RPMI8226 (cell line): ENCODE results near the gene KLHL18.
"Not testable (repeated sequence)": the region's sequence is repeated elsewhere in the genome, so short reads cannot be mapped to it uniquely, and the experiment has no call there.

Experiments
- DNase-seq: peaks from one replicate; pipeline ENCODE4 v3.0.0-alpha.2; 2015

KLHL18 gene

DNA sequence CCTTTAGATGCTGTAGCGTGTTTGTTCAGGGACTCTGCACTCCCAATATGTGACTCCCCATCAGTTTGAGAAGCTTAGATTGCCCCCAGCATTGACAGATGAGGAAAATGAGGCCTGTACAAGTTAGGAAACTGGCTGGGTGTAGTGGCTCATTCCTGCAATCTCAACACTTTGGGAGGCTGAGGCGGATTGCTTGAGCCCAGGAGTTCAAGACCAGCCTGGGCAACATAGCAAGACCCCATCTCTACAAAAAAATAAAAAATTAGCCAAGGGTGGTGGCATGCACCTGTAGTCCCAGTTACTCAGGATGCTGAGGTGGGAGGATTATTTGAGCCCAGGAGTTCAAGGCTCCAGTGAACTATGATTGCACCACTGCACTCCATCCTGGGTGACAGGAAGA, 84.1 kb downstream of the KLHL18 start:
- no peak for DNase-seq

DNA sequence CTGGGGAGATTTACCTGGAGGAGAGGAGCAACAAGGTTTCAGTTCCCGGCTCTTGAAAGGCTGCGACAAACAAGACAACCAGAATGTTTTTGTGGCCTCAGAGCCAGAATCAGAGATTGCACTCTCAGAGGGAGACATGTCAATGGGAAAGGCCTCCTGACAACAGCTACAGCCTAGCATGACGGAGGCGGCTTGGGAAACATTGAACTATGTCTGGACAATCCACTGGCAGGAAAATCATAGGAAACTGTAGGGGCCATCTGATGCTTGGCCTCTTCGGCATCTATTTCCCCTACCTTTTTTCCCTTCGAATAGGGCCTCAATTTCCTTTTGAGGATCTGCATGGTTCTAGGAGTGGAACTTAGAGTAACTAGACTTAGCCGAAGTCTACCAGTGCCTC, 84.9 kb downstream of the KLHL18 start:
- no peak for DNase-seq

DNA sequence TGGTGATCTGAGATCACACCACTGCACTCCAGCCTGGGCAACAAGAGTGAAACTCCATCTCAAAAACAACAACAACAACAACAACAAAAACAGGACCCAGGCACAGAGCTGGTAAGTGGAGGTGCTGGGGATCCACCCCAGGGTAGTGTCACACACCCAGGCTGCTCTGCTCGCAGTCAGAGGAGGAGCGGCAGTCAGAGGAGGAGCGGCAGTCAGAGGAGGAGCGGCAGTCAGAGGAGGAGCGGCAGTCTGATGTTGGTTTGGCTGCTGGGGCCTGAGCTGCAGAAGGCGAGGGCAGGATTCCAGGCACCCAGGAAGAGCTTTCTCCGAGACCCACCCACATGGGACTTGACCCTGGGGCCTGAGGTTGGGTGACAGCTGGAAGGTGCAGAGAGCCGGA, 87.3 kb downstream of the KLHL18 start:
- not testable (repeated sequence) for DNase-seq

DNA sequence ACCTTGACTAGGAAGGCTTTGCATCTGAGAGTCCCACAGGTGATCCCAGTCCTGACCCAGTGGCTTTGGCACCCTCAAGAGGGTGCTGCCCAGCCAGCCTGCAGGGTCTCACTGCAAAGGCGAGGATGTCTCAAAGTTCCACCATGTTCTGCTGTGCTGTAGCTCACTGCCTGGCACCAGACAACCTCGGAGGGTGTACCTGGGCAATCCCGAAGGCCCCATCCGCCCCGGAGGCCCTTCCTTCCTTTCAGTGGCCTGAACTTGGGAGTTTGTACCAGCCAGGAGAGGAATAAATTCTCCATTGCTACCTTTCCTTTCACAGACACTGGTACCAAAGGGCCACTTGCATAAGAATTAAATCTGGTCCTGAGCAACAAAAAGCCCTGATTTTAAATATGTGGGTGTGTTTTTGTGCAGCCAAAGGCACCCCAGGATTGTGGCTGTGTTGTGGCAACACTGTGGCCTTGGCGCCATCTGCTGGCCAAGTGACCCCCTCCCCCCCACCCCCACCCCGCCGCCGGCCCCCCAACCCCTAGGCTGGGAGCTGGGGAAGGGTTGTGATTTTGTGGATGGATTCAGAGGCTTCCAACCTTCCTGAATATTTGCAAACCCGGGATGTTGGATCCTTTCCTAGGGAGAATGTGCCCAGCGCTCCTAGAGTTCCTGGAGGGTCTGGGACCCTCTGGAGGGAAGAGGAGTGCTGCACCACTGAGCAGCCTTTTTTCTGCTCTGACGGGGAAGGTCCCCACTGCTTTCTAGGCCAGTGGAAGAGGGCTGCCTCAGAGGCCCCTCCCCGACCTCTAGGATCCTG, 88.3 kb downstream of the KLHL18 start:
- DNase-seq: peak; percentile 24

DNA sequence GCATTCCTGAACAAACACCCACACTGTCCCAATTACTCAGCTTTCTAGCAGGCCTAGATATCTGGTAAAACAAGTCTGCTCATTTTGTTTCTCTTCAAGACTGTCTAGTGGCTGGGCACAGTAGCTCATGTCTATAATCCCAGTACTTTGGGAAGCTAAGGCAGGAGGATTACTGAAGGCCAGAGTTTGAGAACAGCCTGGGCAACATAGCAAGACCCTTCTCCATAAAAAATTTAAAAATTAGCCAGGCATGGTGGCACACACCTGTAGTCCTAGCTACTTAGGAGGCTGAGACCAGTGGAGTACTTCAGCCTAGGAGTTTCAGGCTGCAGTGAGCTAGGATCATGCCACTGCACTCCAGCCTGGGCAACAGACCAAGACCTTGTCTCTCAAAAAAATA, 91.8 kb downstream of the KLHL18 start:
- no peak for DNase-seq

DNA sequence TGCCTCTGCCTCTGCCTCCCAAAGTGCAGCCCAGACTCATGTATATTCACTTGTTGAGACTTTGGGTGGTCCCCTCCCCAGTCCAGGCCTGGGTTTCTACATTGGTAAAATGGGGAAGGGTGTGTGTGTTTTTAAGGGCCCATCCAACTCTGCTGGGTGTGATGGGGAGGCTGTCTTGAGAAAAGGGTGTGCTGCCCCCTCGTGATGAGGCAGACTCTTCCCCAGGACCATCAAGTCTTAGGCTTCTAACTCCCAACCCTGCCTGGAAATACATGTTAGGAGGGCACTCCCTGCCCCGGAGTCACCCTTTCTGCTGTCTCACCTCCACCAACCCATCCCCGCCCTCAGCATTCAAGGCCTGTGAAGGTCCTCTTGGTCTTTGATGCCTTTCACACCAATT, 93.6 kb downstream of the KLHL18 start:
- DNase-seq: no peak

DNA sequence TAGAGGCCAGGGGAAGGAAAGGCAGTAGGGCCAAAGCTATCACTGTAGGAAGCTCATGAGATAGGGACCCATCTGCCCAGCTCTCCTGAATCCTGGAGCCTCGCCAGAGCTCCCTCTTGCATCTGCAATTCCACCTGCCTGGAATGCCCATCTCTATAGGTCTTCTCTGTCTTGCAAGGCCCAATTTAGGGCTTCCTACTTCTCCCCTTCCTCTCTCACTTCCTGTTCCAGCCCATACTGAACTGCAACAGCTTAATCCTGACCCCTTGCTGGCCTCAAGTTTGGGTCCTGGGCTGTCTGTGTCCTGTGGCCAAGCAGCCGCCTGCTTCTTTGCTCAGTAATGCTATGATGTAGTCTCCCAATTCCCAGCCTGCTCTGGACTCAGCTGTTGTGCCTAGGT, 94.4 kb downstream of the KLHL18 start:
- DNase-seq: peak; percentile 17

DNA sequence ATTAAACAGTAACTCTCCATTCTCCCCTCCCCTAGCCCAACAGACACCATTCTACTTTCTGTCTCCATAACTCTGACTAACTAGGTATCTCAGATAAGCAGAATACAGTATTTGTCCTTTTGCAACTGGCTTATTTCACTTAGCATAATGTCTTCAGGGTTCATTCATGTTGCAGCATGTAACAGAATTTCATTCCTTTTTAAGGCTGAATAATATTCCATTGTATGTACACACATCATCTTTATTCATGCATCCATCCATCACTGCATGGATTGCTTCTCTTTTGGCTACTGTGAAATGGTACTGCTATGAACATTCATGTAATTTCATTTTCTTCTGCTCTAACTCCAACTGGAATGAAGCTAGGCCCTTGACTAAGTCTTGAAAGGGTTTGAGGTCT, 96.1 kb downstream of the KLHL18 start:
- DNase-seq: no peak

DNA sequence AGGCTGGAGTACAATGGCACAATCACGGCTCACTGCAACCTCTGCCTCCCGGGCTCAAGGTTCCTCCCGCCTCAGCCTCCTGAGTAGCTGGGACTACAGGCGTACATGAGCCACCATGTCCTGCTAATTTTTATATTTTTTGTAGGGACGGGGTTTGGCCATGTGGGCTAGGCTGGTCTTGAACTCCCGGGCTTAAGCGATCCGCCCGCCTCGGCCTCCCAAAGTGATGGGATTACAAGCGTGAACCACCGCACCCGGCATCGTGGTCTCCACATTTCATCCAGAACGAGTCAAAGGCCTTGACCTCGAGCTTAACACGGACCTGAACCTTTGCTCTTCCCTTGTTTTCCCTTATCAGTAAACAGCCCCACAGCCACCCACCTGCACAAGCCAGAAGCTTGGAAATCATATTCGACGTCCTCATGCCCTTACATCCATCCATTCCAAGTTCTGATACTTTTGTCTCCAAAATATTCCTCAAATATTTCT, 96.7 kb downstream of the KLHL18 start:
- no peak for DNase-seq

DNA sequence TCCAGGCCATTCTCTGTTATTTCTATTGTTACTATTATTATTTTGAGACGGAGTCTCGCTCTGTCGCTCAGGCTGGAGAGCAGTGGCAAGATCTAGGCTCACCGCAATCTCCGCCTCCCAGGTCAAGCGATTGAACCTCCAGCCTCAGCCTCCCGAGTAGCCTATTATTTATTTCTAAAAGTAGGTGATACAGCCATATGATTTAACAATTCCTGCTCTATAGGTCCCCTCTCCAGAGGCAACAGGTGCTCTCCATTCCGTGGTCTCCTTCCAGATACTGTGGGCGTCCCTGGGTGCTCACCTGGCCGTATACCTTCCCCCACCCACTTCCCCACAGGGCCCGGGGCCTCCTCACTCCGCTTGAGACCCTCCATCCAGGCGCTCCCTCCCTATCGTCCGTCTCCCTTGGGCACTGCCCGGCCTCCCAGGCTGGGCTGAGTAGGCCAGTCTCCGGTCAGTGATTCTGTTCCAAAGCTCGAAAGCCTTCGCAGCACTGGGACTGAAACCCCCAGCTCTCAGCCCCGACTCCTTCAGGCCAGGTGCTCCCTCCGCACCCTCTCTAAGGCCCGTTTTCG, 97.4 kb downstream of the KLHL18 start:
- DNase-seq: peak; percentile 30

DNA sequence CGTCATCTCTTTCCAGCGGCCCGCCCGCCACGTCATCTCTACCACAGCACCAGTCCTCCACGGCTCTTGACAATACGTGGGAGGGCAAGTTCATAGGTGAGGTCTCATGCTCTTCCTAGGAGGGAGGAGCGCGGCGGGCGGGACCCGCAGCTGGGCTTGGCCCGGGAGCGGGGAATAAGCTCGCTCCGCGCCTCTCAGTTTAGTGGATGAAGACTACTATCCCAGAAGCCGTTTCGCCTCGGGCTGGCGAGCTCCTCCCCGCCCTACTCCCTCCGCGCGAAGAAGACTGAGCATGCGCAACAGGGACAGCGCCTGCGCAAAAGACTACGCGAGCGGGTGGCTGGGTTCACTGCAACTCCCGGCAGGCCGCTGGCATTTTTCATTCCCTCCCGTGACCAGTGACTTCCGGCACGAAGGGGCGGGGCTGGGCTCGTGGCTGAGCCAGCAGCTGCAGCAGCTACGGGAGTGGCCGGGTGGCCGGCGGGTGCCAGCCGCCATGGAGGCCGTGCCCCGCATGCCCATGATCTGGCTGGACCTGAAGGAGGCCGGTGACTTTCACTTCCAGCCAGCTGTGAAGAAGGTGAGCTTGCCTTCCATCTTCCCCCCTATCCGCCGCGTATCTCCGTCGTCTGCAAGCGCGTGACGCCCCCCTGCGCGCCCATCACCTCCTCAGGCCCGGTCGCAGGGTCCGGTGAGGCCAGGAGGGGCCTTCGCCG, 98.0 kb downstream of the KLHL18 start, which contains the start of gene PTPN23:
PTPN23 (plus strand) TSS at position 421 of the 716 bp plus-strand sequence; CDS start at position 497, 76 bp downstream.
- peak; percentile 99 for DNase-seq

DNA sequence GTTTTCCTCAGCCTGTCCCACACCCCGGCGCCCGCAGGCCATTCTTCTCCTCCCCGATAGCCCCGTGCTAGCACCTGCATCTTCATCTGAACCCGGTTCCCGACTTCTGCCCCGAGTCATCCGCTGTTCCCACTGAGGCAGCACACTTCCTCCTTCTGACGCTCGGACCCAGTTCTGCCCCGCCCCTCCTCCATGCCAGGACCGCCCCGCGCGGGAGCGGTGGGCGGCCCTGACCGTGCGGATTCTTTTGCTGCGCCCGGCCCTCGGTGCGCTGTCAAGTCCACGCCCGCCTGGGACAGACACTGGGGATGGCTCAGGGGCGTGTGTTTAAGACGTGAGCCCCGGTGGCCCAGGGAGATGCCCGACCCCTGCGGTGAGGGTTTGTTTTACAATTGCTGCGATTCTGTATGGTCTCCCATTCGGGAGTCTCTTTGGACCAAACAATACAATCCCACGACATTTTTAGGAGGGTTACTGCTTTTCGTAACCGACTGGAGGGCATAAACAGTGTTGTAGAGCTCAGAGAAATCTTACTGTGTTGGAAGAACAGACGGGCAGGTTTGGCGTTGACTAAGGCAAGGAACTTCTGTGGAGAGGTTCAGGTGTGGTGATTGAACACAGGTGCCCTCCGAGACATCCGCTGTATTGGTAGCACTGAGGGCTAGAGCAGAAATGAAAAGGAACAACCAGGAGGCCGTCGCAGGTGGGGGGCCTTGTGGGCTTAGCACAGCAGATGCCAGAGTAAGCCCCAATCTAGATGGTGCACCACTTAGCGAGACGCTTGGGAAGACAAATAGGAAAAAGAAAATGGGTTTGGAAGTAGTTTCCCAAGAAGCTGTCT, 98.8 kb downstream of the KLHL18 start:
- peak; percentile 89 for DNase-seq

DNA sequence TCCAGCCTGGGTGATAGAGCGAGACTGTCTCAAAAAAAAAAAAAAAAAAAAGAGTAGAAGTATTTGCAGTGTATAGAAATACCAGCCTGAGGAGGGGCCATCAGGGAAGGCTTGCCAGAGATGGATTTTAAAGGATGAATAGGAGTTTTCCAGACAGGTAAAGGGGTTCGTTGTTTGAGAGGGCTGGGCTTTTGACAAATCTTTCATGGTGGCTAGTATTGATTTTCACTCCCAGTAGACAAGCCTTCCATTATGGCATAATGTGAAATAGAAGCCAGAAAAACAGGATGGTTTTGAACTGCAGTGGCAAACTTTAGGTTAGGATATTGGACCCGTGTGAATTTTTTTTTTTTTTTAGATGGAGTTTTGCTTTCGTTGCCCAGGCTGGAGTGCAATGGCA, 101.7 kb downstream of the KLHL18 start:
- no peak for DNase-seq

DNA sequence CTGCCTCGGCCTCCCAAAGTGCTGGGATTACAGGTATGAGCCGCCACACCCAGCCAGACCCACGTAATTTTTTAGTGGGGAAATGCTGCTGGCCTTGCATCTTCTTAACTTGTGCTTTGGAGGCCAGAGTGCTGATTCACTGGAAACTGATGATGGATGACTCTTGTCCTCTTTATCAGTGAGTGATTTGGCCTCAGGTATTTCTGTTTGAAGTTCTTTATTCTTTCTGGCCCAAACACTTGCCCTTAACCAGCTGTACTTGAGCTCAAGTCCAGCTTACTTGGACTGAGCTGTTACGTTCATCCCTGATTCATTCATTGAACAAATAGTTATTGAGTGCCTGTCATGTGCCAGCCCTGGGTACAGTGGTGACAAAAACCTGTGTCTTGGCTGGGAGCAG, 102.3 kb downstream of the KLHL18 start:
- no peak for DNase-seq

DNA sequence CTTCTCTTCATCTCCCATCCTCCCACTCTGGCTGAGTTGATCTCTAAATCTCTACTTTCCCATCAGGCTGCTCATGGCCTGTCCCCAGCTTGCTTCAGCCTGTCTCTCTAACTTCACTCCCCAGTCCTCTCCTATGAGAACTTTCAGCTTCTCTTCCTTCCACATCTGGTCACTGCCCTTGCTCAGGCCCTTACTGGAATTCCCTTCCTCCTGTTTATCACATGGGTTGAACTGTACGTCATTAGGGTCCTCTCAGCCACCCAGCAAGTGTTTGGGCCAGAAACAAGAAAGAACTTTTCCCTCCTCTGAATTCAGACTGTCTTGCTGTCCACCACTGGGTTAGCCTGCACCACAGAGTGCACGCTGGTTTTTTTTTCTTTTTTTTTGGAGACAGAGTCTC, 103.1 kb downstream of the KLHL18 start:
- DNase-seq: no peak

DNA sequence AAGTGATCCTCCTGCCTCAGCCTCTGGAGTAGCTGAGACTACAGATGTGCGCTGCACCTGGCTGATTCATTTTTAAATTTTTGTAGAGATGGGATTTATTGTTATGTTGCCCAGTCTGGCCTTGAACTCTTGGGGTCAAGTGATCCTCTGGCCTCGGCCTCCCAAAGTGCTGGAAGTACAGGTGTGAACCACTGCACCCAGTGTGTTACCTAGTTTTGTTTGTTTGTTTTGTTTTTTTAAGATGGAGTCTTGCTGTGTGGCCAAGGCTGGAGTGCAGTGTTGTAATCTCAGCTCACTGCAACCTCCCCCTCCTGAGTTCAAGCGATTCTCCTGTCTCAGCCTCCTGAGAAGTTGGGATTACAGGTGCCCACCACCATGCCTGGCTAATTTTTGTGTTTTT, 110.2 kb downstream of the KLHL18 start:
- no peak for DNase-seq

DNA sequence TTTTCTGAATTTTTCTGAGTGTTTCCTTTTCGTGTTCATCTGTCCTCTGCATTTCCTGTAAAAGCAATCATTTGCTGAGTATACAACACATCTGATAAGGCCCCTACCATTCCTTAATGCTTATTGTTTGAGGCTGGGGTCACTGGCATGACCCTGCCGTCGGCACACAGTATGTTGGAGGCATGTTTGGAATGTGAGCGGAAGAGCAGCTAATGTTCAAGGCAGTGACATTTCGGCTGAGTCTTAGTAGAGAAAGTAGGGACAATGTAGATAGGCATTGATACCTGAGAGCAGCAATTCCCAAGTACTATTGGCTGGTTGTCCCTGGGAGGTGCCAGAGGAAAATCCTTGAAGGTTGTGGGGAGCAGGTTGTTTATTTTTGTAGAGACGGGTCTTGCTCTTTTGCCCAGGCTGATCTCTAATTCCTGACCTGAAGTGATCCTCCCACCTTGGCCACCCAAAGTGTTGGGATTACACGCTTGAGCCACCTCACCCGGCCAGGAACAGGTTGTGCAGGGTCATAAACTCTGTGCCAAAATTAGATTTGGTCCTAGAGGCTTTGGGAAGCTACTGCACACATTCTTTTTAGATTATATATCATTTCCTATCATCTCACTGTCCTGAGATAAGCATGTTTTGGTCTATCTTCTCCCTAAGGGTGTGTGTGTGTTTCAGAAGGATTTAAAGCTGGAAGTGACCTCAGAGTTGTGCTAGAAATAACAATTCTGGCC, 111.6 kb downstream of the KLHL18 start:
- DNase-seq: no peak

DNA sequence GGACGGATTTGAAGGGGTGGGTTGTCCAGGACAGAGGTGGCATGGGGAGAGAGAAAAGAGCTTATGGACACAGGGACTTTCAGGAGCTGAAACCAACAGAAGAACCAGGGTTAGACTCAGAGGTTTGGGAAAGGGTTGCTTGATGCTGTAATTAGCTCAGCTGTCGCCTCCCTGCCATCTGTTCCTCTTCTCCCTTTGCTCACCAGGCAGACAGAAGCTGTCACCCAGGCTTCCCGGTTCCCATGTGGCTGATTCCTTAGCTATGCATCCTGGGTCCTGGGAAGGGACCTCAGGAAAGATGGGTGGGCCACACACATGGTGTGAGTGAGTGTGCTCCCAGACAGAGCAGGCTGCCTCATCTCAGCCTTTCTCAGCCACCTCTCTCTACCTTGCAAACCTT, 112.1 kb downstream of the KLHL18 start:
- no peak for DNase-seq
